Fibroblast of peridontal ligament (primary cell): ENCODE data around the gene CD180.
A peak's percentile ranks its signal among the peaks of the same experiment; 100 is the strongest.

Experiments
- DNase-seq: peaks from one replicate; pipeline ENCODE4 v3.0.0-alpha.2; 2010; ENCODE audit errors: extremely low read depth

Gene CD180

DNA sequence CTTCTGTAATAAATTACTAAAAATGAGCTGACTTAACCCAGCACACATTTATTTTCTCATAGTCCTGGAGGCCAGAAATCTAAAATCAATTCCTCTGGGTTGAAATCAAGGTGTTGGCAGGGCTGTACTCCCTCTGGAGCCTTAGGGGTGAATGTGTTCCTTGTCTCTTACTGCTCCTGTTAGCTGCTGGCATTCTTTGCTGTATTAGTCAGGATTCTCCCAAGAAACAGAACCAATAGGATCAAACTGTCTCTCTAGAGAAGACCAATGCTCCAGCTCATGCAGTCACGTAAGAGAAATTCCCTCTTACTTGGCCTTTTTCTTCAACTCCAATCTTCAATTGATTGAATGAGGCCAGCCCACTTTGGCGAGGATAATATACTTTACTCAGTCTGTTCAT is 15.3 kb upstream of the CD180 start:
- DNase-seq: peak; percentile 74

DNA sequence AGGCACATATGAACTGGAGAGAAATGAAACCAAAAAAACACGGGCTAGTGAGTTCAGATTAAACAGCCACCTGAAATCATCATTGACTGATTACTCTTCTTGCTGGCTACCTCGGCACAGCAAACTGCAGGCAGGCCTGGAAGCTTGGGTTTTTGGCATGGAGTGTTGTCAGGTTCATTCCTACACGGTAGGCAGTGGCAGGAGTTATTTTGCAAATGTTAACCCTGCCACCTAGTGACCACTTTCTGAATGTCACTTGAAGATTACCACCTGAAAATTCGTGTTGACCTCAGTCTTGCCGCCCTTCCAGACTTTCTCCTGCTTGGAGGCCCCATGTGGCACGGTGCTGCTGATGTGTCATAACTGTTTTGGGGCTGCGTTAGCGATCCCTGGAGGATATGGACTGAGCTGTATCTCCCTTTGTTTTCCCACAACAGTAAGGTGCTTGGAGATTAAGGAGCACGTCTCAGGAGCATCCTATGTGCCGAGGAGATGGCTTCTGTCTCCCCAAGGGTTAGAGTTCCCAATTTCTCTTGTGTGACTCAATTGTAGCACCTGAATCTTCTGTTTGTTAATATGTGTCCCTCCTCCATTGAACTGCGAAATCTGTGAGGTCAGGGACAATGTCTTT is 12.7 kb upstream of the CD180 start:
- DNase-seq: peak; percentile 79

DNA sequence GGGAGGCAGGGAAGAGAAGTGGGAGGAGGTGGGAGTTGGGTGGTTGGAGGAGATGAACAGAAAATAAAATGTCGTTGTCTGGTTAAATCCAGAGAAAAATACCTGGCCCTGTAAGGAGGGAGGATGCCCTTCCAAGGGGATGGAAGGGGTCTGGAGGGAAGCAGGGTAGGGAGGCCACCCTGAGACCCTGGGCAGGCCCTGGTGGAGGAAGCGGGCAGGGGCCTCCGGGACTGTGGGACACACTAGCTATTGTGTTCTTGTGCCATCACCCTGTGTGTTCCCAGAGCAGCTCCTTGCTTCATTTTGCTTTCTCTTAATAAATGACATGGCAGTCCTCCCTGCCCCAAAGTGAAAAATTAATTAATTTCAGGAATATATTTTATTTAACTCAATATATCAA is 11.8 kb upstream of the CD180 start:
- DNase-seq: no peak

DNA sequence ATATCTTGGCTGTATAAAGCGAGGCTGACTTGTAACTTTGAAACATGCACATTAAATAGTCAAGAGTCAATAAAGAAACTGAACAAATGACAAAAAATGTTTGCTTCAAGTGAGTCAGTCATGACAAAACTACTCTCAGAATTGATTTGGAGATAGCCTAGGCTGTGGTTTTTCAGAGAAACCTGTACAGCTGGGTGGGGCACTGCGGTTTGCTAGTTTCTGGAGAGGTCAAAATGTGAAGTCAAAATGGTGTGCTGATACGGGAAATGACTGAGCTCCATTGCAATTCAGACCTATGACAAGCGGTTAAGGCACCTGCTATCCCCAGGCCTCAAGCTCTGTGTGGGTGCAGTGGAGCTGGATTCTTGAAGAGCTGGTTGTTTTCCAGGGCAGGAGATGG is 10.3 kb upstream of the CD180 start:
- DNase-seq: peak; percentile 13

DNA sequence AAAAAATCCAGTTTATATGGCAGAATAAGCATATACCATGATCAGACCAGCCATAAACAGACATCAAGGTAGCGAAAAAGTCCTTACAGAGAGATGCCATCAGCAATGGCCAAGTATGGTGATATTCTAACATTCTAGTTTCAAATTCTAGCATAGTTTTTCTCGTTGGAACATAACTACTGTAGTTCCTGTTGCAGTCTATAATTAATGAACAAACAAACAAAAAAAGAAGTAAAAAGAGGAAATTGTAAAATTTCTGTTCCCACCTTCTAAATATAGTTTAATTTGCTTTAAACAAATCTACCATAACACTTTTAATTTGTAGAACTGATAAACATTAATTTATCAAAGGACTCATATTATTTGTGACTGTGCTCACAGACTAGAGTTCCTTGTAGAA is 9.9 kb upstream of the CD180 start:
- no peak for DNase-seq

DNA sequence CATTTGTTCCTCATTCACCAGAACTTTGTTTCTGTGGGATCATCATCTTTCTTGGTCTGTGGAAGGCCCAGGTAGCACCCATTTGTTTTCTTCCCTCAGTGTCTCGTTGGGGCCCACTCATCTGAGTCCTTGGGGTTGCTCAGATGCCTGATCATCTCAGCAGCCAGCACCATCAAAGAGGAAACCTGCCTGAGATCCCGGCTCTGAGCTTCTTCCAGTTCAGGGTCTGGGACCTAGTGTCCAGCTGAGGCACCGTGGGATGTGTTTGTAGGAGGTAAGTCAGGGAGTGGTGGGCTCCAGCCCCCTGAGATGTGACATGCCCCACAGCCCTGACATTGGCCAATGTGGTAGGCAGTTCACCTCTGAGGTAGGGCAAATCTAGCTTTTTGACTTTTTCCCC is 9.4 kb upstream of the CD180 start:
- DNase-seq: no peak

DNA sequence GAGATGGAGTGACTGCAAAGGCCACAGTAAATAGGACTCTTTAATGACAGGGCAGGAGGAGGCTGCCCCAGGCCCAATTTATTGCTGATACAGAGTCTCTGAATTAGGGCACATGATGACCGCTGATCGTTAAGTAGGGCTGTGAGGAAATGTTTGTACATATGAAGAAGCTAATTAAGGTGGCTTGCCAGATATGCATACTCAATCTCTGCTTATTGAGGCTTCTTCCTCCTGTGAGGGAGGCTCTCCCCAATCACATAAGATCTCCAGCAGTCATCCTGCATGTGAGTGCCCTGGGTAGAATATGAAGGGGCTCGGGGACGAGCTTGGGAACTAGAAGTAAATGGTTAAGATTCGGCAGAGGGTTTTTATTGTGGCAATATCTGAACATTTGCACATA is 8.2 kb upstream of the CD180 start:
- no peak for DNase-seq

DNA sequence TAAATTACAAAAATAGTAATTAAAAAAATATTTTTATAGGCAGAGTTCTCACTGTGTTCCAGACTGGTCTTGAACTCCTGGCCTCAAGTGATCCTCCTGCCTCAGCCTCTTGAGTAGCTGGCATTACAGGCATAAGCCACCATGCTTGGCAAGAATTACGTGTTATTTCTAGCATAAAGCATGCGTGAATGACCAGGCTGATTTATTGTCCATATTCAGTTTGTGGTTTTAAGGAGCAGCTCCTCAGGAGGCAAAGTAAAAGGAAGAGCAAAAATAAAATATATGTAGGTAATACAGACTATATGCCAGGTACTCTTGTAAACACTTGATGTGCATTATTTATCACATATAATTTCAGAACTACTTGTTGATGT is 7.1 kb upstream of the CD180 start:
- DNase-seq: no peak

DNA sequence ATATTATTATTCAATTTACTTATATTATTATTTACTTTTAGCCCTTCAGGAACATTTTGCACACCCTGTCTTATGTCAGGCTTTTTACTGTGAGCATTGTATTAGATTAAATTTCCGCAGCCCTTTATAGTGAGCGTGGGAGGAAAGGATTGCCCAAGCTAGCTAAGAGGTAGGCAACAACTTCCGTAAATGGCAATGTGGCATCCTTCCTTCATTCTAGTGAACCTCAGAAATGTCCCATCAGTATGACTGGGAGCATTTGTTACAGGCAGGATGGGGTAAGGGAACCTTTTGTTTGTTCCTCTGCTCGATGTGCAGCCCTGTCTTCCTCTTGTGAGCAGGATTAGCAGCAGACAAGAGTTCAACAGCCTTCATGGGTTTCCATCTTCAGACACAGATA is 6.2 kb upstream of the CD180 start:
- DNase-seq: no peak

DNA sequence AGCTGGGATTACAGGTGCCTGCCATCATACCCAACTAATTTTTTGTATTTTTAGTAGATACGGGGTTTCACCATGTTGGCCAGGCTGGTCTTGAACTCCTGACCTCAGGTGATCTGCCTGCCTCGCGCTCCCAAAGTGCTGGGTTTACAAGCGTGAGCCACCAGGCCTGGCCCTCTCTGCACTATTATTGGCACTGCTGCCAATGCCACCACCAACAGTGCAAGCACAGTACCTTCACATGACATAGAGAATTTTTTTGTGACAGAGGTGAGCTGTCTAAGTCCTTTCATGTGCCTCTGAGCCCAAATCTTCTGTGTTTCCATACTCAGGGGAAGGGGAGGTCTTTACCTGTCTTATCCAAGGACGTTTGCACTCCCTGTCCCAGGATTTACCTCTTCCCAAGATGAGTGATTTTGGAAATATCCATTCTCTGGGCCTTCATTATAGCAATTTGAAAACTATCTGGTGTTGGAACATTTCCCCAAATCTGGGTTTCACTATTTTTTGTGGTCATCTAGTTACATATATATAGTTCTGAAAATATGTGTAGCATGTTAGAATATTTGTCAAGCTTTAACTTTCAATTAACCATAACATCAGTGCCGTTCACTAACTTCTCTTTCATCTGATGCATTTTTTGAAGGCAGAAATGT is 5.4 kb upstream of the CD180 start:
- DNase-seq: no peak

DNA sequence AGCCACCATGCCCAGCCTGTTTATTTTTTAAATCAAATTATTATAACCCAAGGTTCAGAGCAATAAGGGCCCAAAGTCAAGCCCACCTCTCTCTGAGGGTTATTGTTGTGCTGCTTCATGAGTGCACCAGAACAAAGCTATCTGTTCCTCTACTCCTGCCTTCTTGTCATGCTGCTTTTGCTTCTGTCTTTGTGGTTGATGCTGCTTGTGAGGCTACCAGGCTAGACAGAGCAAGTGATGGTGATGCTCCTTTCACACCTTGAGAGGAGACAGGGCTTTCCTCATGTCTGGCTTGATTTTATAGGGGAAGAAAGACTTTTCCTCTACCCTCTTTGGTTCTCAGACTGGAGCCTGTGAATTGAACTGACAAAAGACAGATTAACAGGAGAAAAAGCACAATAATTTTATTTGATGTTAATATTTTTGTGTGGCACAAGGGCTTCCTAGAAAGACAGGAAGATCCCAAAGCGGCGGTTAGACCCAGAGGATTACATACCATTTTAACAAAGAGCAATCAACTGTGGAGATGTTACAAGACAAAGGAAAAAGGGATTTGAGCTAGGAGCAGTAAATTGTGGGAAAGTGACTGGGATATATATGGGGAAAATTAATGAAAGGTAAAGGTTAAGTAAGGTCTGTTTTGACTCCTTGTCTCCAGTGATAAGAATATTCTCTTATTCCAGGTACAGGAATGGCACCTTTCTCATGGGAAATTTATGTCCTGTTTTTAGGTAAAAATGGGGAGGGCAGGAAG is 4.4 kb upstream of the CD180 start:
- no peak for DNase-seq

DNA sequence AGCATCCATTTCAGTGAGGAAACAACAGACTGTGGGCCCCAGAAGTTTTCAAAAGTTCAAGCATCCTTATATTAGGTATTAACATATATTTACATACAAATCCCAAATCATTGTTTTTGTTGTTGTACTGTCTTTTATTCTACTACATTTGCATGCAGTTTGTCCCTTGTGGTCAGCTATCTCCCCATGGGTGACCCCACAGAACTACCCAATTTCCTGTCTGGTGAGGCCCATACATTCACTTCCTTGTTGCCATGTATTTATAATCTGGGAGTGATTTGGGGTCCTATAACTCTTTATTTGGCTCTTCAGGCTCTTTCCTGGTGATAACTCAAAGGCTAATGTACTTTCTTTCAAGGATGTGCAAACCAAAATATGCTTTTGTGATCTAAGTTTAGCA is 3.3 kb upstream of the CD180 start:
- no peak for DNase-seq

DNA sequence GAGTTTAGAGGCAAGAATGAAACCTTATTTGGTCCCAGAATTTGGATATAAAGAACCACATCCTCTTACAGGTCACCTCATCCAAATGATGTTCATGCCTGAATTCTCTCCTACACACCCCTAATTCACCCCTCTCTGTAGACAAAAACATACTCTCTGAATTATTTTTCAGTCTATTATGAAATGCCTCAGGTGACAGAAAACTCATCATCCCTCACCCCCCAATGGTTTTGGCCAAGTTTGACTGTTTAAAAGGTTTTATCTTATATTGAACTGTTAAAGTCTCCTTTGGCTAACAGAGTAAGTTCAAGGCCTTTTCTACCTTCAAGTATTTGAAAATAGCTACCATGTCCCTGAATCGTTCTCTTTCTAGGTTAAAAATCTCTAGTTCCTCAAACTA is 2.3 kb upstream of the CD180 start:
- no peak for DNase-seq

DNA sequence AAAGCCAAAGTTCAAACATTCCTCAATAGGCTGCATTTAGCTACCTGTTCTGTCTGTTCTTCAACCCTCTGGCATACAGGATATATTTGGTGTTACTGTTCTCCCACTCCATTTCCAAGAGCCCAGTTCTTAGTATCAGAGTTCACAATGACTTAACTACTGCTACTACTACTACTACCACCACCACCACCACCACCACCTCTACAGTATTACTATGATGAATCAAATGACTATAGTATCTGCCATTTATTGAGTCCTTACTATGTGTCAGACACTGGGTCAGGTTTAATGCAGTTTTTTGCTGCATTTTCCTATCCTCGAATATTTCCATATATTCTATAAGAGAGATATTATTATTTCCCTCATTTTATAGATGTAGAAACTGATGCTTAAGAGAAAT is 937 bp upstream of the CD180 start:
- no peak for DNase-seq

DNA sequence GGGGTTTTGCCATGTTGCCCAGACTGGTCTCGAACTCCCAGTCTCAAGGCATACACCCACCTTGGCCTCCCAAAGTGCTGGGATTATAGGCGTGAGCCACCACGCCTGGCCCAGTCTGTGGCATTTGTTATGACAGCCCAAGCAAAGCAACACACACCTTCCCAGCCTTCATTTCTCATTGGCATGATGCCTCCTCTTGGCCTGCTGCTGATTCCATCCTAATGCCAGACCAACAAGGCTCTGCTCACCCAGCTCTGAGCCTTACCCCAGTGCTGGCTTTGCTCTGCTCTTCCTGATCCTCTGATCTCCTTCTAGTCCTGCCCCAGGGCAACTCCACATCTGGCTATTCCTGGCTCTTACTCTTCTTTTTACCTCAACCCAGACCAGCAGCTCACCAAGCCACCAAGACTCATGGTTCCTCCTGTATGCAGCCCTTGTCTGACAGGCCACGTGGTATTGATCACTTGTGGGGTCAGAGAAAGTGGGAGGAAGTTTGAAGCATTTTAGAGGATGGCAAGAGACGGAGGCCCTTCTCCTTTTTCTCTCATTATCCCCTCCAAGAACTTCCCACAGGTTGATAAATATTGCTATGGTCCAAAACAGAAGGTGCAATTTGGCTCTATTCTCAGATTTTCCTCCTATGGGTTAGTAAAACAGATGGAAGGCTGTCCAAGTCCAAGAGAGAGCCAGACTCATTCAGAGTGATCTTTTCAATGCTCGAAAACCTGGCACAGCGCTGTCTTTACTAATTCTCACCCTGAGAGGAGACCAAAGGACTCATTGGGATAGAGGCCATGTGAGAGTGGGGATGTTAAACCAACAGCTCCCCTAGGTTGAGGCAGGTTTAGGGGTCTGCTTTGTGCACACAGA is 958 bp downstream of the CD180 start:
- DNase-seq: no peak

DNA sequence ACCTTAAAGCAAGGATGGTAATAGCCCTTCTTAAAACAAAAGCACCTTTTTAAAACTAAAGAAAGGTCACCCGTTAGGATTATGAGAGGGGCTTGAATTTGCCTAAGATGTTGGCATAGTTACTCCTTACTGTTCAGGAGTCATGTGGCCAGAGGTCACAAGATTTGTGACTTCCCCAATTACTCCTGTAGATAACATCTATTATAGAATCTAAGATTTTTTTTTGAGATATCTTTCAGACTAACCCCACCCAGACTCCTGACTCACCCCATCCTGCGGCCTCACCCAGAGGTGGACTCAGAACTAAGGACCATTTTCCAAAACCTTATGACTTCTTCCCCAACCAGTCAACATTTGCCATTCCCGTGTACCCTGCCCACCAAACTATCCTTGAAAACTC is 2.4 kb downstream of the CD180 start:
- no peak for DNase-seq

DNA sequence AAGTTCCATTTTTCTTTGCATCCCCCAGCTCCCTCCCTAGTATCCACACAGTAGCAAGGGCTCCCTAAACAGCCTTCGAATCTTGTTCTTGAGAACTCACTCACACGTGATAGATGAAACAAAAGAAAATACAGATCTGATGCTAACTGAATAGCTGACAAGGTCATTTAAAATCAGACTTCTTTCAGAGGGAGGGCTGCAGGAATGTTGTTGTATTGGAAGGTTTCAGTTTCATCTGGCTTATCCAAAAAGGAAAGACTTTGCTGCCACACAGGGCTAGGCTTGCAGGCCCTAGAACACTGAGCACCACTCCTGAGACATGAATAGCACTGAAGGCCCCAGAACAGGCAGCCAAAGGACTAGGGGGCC is 3.2 kb downstream of the CD180 start:
- DNase-seq: peak; percentile 45

DNA sequence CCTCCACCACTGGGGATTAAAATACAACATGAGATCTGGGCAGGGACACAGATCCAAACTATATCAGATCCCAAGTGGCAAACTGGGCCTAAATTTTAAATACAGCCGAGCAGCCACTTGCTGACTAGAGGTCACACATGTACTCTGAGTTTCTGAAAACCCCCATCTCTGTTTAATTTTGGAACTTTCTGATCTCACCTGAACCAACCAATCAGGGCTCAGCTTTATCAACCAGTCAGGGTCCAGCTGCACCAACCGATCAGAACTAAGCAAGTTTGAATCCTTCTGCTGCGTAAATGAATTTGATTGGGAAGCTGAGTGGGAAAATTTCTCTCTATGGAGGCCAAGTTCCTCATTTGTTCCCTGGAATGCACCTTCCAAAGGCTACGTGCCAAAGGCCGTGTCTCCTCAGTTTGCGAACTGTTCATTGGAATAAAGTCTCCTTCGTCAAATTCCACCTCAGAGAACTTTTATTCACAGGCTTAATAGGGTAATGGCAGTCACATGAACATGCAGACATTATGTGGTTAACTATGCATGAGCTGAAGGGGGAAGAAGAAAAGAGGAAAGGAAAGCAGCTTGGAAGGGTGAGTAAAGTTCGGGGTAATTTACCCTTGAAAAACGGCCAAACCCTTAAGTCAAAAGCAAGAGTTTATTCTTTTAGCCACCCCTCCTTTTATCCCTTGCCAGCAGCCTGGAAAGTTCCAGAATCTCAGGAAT is 3.7 kb downstream of the CD180 start:
- no peak for DNase-seq

DNA sequence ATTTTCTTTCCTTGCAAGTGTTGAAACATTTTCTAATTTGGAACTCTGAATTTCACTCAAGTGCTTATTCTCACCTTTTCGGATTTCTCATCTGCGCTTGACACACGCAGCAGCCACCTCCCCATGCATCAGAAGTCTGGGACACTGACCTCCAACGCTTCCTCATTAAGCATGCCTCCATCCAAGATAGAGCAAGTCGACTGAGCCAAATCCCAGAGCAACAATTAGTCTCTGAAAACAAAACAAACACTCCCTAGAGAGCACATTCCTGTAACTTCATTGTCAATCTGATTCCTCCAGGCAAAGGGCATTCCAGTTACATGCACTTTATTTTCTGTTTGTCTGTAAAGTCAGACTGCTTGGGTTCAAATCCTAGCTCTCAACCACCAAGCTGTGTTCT is 5.7 kb downstream of the CD180 start:
- no peak for DNase-seq

DNA sequence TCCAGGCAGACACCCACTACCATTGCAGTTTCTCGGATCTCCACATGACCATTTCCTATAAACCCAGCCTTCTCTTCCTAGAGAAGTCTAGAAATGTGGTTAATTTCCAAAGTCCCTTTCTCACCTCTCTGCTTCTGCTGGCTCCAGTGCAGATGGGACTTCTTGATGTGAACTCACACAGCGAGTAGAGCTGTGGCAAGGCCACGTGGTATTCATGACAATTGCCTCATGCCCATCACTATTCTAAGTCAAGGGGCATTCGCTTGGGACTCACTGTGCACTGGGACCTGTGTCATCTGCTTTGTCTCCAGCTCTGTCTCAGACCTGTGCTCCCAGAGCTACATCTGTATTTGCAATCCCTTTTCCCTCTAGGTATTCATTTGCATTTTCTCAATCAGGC is 6.2 kb downstream of the CD180 start:
- no peak for DNase-seq

DNA sequence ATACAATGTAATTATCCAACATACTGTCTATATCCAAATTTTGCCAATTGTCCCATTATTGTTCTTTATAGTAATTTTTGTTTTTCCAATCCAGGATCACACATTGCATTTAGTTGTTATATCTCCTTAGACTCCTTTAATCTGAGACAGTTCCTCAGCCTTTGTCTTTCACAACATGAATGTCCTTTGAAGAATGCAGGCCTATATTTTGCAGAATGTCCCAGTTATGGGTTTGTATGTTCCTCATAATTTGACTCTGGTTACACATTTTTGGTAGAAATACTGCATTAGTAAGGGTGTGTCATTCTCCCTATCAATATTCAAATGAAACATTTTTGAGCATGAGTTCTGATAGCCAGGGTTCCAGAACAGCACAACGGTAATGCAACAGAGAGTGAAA is 6.7 kb downstream of the CD180 start:
- DNase-seq: no peak

DNA sequence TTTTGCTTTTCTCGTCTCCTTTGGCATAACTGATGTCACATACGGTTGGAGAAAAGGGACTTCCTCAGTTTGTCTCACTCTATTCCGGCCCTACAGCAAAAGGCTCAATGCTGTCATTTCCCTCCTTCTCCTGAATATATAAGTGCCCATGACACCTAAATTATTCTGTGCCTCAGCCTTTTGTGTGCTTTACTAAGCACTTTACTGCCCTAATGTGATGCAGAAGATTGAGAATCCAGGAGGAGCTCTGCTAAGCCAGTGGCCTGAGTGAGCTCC is 7.6 kb downstream of the CD180 start:
- DNase-seq: no peak
